ENCODE data around the gene SIRT7. TPM values are rescaled to one million over a fixed set of nuclear protein-coding genes. Genes with fewer than 3 reads are reported as not detected.

The SIRT7 gene
- total RNA-seq, 1 donor from 2014 or later, result 46.2 TPM

DNA sequence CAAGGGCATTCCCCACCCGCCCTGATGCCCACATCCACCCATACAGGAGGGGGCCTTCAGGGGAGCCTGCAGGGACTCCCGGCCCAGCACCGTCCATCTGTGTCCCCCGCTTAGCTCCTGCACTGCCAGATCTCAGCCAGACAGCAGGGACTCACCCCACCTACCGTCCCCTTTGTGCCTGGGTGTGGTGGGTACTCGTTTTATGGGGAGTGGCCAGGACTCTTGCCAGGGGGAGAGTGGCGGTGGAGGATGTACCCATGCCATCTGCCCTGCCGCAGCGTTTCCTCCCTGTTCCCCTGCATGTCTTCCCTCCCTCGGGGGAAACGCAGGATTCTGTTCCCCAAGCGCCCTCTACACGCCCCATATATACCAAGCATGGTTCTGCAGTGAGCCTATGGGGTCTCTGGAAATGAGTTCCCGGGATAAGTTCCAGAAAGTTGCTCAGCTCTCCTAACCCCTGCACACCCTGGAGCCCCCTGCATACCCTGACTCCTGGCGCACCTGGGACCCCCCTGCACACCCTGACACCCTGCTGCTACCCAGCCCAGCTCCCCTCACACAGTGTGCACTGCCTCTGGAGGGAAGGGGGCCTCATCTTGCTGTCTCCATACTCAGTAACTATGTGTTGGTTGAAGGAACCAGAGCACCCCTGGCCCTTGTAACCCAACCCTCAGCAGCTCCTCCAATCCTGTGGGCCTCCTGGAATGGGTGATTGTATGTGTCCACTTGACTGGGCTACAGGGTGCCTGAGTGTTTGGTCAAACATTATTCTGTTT, 13.8 kb upstream of the SIRT7 start:
- no peak for ATAC-seq

- ATAC-seq, result no peak
These were observed 13.2 kb upstream of the SIRT7 start for GRCh38 chr17:81931189-81931556.

DNA sequence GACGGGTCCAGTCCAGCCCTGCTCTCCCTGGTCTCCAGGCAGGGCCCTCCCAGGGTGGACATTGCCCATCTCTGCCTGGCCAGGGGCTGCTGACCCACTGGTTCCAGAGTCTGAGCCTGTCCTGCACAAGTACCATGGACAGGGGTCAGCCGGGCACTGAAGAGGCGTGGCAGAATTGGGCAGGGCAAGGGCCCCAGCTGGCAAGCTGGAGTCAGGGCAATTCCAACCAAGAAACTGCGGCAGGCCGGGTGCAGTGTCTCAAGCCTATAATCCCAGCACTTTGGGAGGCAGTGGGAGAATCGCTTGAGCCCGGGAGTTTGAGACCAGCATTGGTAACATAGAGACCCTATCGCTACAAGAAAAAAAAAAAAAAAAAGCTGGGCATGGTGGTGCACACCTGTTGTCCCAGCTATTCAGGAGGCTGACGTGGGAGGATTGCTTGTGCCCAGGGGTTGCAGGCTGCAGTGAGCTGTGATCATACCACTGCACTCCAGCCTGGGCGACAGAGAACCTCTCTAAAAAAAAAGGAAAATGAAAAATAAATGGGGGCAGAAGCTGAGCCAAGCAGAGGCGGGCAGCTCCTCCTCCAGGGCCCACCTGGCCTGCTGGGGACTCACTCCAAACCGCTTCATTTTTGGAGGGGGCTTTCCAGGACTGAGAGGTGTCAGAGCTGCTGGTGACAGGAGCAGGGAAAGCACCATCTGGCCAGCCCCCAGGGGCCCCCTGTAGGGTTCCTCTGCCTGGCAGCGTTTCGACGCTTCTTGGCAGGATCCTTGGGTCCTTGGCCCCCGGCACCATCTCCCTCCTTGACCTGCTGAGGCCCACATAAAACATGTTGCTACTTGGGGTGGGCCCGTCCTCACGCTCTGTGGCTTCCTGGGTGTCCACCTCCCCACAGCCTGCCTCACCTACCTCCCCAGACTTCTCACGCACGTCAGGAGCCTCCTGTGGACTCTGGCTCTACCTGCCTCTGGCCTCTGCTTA, 12.5 kb upstream of the SIRT7 start:
- ATAC-seq, result no peak

GRCh38 chr17:81929253-81930141, 11.5 kb upstream of the SIRT7 start:
- ATAC-seq, result no peak

DNA sequence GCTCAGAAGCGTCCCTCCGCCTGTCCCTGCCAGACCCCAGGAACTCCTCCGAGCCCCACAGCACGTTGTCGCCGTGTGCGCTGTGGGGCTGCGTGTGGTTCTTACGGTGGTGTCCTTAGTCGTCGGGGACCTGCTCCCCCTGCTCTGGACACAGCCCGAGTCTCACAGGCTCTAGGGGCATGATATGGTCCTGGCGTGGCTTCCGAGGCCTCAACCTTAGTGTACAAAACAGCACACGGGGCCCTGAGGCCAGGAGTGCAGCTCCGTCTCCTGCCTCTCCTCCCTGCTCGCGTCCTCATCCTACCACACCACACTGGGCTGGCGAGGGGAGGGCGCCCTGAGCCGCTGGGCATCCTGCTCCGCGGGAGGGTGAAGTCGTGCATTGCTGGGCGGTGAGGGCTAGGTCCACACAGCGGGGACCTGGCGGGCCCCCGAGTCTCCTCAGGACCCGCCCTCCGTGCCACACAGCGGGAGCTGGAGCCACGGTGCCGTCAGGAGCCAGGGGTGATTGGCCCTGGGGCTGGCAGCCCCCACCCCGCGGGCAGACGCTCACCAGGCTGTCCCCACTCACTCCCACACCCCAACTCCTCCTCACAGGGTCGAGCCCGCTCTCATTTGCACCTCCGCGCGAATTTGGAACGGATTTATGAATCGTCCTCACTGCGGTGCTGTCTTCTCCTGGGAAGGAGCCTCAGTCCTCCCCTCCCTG, 10.7 kb upstream of the SIRT7 start:
- peak; percentile 2 for ATAC-seq

DNA sequence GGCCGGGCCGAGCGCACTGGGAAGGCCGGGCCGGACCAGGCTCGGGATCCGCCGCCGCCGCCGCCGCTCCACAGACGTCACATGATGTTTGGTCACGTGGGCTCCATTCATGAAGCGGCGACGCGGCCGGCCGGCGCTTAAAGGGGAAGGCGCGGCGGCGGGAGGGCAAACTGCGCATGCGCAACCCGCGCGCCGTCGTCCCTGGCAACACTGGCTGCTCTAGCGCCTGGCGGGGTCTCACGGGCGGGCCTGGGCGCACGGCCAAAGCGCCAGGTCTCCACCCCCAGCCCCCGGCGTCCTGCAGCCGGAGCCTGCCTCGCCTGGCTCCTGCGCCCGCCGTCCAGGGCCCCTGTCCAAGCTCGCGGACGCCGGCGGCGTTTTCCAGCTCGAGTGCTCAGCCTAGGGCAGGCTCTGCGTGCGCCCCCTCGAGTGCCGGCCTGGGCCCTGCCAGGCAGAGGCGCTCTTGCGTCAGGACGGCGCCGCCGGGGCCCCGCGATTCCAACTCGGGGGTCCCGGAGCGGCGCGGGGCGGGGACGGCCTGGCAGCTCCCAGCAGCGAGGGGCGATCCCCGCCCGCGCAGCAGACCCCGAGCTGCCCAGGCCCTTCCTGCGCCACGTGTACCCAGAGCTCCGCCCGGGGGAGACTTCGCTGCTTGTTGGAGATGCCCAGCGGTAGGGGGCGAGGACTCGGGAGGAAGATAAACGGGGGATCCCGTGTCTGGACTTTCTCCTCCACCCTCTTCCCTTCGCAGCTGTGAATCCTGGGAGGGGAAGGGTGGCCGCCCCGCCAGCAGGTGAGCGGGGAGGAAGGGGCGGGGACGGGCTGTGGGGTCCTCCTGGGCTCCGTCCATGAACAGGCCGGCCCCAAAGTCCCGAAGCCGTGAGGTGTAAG, 9.9 kb upstream of the SIRT7 start, which contains the start of gene MAFG:
Gene MAFG (minus strand): TSS at position 83 of the 891 bp plus-strand sequence. CDS start 4,550 bp downstream, outside the sequence.
- ATAC-seq, result peak; percentile 38

- no peak for ATAC-seq
These were observed 9.2 kb upstream of the SIRT7 start for GRCh38 chr17:81927152-81927652.

- ATAC-seq, result peak; percentile 22
These were observed 8.6 kb upstream of the SIRT7 start for GRCh38 chr17:81926451-81927151.

DNA sequence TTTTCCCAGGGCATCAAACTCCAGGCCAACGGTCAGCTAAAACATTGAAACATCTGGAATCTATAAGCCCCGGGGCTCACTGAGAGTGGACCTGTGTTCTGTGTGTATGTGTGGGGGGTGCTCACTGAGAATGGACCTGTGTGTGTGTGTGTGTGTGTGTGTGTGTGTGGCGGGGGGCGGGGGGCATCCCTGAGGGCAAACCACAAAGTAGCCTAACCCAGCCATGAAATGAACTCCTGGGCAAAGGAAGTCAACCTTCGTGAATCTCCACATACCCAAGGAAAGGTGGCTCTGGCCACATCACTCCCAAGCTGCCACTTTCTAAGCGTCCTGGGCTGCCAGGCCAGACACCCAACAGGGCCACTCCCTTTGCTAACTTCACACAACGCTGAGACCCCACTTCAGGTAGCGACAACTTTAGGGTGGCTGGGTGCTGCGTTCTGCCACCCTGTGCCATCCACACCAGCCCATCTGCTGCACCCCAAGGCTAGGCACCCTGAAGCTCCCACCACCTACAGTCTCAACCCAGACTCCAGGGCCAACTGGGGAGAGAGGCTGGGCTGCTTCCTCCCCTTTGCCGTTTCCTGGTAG, 8.0 kb upstream of the SIRT7 start:
- no peak for ATAC-seq

DNA sequence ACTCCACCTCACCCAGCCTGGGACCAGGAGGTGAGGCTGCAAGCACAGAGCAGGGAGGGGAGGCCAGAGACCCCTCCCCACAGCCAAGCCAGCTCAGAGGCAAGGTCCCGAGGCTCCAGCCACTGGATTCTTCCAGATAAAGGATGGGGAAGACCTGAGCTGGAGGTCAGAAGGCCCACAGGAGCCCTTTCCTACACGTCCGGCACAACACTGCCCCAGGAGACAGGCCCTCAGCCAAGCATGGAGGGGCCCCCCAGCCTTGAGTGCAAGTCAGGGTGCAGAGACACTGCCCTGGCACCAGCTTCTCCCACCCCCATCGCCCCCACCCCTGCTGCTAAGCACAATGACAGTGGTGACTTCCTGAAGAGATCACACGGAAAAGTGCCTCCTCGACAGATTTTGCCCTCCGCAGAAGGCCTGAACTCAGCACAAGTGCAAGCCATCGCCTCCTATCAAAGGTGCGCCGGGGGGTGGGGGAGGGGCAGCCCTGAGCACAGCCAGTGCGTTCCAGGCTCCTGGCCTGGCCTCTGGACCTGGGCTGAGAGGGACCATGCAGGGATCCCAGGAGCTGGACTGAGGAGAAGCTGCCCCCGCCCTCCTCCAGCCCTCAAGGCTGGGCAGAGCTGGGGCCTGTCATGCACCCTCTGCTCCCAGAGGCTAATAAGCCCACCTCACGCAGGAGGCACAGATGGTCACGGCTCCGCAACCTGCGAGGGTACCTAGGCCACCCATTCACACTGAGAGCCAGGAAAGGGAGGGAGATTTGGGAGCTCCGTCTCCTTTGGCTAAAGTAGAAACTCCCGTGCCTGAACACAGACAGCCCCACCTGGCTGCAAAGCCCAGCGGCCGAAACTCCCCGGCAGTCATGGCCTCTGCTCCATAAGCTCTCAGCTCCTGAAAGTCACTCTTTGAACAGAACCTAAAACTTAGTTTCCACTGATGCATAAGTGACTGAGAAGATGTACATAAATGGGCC, 6.9 kb upstream of the SIRT7 start:
- no peak for ATAC-seq

DNA sequence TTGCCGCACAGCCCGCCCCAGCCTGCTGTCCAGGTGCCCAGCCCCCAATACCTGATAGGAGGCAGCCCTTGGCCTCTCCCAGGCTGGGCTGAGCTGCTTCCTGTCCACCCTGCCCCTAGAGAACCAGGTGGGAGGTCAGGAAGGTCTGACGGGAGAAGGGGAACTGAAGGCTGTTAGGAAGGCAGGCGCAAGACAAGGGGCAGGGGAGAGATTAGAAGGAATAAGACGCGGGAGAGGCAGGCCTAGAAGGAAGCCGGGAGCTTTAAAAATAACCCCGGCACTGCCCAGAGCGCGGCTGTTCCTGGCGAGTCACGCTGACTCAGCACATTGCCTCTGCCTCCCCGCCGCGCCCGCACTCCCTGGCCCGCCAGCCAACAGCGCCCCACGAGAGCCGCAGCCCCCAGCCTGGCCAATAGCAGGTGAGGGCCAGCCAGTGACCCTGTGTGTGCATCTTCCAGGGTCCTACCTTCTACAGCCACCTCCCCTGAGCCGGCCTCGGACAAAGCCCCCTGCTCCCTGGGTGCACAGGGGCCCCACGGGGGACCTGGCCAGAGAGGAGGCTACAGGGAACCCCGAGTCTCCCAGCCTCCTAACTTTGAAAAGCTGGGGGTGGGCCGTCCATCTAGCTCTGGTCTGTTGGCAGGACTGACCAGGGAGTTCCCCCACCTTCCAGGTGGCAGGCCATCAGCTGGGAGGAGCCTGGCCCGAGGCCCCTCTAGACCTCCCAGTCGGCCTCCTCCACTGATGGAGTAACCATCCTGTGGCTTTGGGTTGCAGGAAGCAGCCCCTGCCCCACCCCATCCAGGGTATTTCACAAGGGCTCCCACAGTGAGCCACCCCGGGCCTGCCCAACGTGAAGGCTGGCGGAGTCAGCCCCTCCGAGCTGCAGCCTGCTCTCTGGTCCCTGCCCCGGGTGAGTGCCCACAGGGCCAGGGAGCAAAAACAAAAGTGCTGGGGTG, 5.6 kb upstream of the SIRT7 start:
- ATAC-seq, result peak; percentile 56

- no peak for ATAC-seq
These were observed 4.8 kb upstream of the SIRT7 start for GRCh38 chr17:81922566-81923301.

DNA sequence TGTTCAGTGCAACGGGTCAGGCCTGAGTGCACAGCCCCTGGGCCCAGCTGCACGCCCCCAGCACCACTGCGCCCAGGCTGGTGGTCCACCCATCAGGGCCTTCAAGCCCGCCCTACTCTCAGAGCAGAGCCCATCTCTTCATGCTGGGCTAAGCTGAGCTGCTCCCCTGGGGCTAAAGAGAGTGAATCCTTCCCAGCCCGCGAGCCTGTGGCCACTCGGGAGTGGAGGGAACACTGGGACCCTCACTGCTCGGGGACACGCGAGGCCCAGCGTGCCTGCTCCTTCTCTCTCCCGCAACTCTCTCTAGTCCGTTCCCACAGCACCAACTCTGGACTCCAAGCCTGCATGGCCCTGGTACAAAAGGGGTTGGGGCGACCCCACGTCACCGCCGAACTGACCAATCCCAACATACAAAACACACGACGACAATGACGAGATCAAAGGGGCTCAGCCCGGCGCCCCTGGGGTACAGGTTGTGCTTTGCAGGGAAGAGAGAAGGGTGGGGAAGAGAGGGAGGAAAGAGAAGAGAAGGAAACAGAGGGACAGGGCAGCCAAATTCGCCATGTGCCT, 4.1 kb upstream of the SIRT7 start:
- no peak for ATAC-seq

GRCh38 chr17:81921537-81921862, 3.5 kb upstream of the SIRT7 start:
- no peak for ATAC-seq

DNA sequence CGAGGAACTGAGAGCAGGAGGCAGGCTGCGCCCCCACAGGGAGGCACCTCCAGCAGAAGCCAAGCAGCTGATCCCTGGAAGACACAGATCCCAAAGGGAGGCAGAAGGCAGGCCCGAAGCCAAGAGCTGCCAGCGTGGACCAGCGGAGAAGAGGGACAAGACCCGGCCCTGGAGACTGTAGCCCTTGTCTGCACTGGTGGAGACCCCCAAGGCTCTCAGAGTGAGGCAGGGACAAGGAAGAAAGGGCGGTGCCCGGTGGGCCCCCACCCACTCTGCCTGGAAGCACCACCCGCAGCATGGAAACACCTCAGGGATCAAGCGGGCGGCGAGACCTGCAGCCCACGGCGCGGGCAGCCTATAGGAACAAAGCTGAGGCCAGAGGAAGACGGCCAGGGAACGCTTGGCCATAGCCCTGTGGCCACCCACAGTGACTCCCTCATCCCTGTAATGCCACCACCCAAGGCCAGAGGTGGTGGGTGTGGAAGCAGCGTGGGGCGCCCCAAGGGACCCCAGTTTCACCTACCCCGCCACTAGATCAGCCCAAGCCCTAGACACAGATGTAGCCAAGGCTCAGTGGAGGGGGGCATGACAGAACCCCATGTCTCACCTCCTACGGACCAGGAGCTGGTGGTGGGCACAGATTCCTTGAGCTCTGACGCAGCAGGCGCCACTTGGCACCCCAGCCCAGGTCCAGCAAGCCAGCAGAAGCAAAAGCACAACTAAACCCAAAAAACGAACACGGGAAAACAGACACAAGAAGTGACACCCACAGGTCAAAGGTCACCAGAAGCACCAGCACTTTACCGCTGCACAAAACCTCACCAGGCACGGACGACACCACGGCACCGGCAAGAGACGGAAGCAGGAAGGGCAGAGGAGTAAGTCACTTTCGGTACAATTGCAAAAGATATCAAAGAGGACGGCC, 2.9 kb upstream of the SIRT7 start:
- ATAC-seq, result no peak
